Karpas-422 (cell line): ENCODE data around the gene NOS2. TPM values are rescaled to one million over a fixed set of nuclear protein-coding genes. Genes with fewer than 3 reads are reported as not detected.
"Not testable (repeated sequence)": the region's sequence is repeated elsewhere in the genome, so short reads cannot be mapped to it uniquely, and the experiment has no call there.

Experiments
- DNase-seq: peaks from one replicate; pipeline ENCODE4 v3.0.0-alpha.2; 2015
- H2AFZ ChIP-seq: fragments of 200-600 bp; sonication (generic); 2 replicates; pipeline ENCODE4 v1.6.1; 2014; ENCODE audit warnings: antibody characterized with exemption, low read length, mixed read lengths
- H3K27ac ChIP-seq: fragments of 200-600 bp; sonication (generic); 2 replicates; pipeline ENCODE4 v1.5.1; 2014; ENCODE audit warnings: mild to moderate bottlenecking, low read length, moderate library complexity
- H3K27me3 ChIP-seq: fragments of 200-600 bp; sonication (generic); 2 replicates; pipeline ENCODE4 v1.6.1; 2014; ENCODE audit warnings: low read length, mixed read lengths
- H3K36me3 ChIP-seq: fragments of 200-600 bp; sonication (generic); 2 replicates; pipeline ENCODE4 v1.6.1; 2014; ENCODE audit warnings: low read length, mixed read lengths; ENCODE audit not compliant: insufficient read depth
- H3K4me1 ChIP-seq: fragments of 200-600 bp; sonication (generic); 2 replicates; pipeline ENCODE4 v1.6.1; 2014; ENCODE audit warnings: mild to moderate bottlenecking, low read length, mixed read lengths
- H3K4me2 ChIP-seq: fragments of 200-600 bp; sonication (generic); 2 replicates; pipeline ENCODE4 v1.6.1; 2014; ENCODE audit warnings: low read length, low read depth, mild to moderate bottlenecking; ENCODE audit not compliant: poor library complexity, severe bottlenecking
- H3K4me3 ChIP-seq: fragments of 200-600 bp; sonication (generic); 2 replicates; pipeline ENCODE4 v1.5.1; 2014; ENCODE audit warnings: mild to moderate bottlenecking, antibody characterized with exemption, low read length, mixed read lengths
- H3K79me2 ChIP-seq: fragments of 200-600 bp; sonication (generic); 2 replicates; pipeline ENCODE4 v1.6.1; 2014; ENCODE audit warnings: mild to moderate bottlenecking, low read length, mixed read lengths
- H3K9ac ChIP-seq: fragments of 200-600 bp; sonication (generic); 2 replicates; pipeline ENCODE4 v1.6.0; 2014; ENCODE audit warnings: low read length
- H3K9me2 ChIP-seq: fragments of 200-600 bp; sonication (generic), shearing (Covaris generic); replicated peaks from 2 replicates; pipeline ENCODE4 v1.6.0; 2014; ENCODE audit warnings: mild to moderate bottlenecking, low read length, moderate library complexity; ENCODE audit not compliant: insufficient read depth
- H3K9me3 ChIP-seq: fragments of 300-700, 200-600 bp; sonication (generic); 2 replicates; pipeline ENCODE4 v1.6.1; 2014; ENCODE audit warnings: low read length, mixed read lengths
- H4K20me1 ChIP-seq: fragments of 200-600 bp; sonication (generic); 2 replicates; pipeline ENCODE4 v1.6.1; 2014; ENCODE audit warnings: mild to moderate bottlenecking, antibody characterized with exemption, low read length, low read depth; ENCODE audit not compliant: insufficient read depth
- total RNA-seq: library from RNA; depleted of rRNA; stranded (reverse); fragments of >200 nt; shearing (Covaris generic); gene quantifications from 2 replicates; pipeline ENCODE4 v1.2.3, GENCODE V29; 2014; ENCODE audit warnings: low replicate concordance; rRNA removed

Gene NOS2
- not detected in 2 replicates for total RNA-seq

DNA sequence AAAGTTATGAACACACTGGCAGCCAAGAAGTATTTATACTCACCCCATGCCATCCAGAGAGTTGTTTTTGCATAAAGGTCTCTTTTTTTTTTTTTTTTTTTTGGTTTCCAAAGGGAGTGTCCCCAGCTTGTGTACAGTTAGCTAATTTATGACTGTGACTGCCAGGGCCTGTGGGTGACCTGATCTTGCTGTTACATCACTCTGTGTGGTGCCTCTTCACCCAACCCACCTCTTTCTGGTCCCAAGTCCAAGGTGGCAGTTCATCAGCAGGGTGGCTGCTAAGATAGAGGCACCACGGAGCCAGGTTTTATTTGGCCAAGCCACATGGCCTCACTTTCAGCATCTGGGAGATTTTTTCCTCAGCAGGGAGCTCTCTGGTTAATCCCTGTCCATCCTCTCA, at the start of gene NOS2:
Gene NOS2, minus strand, starts transcription at position 8 of the 400 bp plus-strand sequence. CDS start 1,720 bp downstream, outside the sequence.
- H3K9ac ChIP-seq, result no peak within 1 kb of the TSS
- H3K4me1 ChIP-seq, result peaks cover under 1% of the 10 kb centered on the region
- no peak within 1 kb of the TSS for H3K4me3 ChIP-seq
- no peaks in the 10 kb centered on the region for H3K79me2 ChIP-seq
- no peaks in the 10 kb centered on the region for H3K36me3 ChIP-seq
- H3K4me2 ChIP-seq, result no peak within 1 kb of the TSS
- no peaks in the 10 kb centered on the region for H4K20me1 ChIP-seq
- no peak within 1 kb of the TSS for H2AFZ ChIP-seq
- H3K27ac ChIP-seq, result no peak within 1 kb of the TSS
- DNase-seq, result no peak
- H3K9me3 ChIP-seq, result no peaks in the 10 kb centered on the region
- H3K9me2 ChIP-seq, result no peaks in the 10 kb centered on the region
- no peaks in the 10 kb centered on the region for H3K27me3 ChIP-seq

DNA sequence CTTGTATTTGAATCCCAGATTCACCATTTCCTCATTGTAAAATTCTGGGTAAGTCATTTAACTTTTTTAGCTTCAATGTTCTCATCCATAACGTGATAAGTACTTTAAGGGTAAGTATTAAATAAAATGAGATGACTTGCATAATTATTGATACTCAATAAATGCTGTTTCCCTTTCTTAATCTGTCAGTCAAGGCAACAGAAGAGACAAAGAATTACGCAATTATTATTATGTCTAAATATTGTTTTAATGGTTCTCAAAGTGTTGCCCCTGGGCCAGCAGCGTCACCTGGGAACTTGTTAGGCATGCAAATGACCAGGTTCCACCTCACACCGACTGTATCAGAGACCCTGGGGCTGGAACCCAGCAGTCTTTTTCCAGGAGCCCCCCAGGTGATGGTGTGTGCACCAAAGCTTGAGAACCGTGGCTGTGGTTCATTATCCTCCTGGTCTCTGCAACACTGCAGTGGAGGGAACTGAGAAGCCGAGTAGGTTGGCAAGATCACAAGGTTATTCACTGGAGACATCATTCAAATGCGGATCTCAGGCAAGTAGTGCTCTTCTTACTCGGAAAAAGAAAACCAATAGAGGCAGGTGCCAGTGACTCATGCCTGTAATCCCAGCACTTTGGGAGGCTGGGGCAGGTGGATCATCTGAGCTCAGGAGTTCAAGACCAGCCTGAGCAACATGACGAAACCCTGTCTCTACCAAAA, 49.3 kb upstream of the NOS2 start:
- Histone ChIP-seq H3K9ac (no peak overlapping the region), H3K4me2 (no peak overlapping the region), H3K4me1 (no peaks in the 10 kb centered on the region), H3K9me2 (no peaks in the 10 kb centered on the region), H3K27ac (no peak overlapping the region), H4K20me1 (no peaks in the 10 kb centered on the region), H3K36me3 (no peaks in the 10 kb centered on the region), H3K27me3 (no peaks in the 10 kb centered on the region), H3K4me3 (no peak overlapping the region), H2AFZ (no peak overlapping the region), H3K9me3 (no peaks in the 10 kb centered on the region), H3K79me2 (no peaks in the 10 kb centered on the region)
- DNase-seq, result no peak

DNA sequence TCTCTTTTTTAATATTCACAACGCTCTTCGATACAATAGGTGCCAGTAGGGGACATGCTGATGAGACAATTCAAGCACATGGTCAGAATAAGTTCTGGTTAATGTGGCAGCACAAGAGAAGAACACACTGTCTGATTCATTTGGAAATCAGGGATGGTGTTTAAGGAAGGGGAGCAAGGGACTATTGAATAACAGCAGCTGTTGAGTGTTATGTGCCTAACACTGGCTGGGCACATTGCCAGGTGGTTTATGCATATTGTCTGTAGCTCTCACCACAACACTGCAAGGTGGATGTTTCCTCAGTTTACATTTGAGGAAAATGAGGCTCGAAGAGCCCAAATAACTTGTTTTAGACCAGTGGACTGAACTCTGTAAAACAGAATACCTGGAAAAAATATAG, 48.6 kb upstream of the NOS2 start:
- no peaks in the 10 kb centered on the region for H4K20me1 ChIP-seq
- no peaks in the 10 kb centered on the region for H3K9me3 ChIP-seq
- DNase-seq, result no peak
- H3K36me3 ChIP-seq, result no peaks in the 10 kb centered on the region
- H3K9ac ChIP-seq, result no peak overlapping the region
- no peak overlapping the region for H2AFZ ChIP-seq
- H3K9me2 ChIP-seq, result no peaks in the 10 kb centered on the region
- H3K4me1 ChIP-seq, result no peaks in the 10 kb centered on the region
- no peaks in the 10 kb centered on the region for H3K27me3 ChIP-seq
- no peaks in the 10 kb centered on the region for H3K79me2 ChIP-seq
- H3K4me2 ChIP-seq, result no peak overlapping the region
- no peak overlapping the region for H3K4me3 ChIP-seq
- no peak overlapping the region for H3K27ac ChIP-seq

DNA sequence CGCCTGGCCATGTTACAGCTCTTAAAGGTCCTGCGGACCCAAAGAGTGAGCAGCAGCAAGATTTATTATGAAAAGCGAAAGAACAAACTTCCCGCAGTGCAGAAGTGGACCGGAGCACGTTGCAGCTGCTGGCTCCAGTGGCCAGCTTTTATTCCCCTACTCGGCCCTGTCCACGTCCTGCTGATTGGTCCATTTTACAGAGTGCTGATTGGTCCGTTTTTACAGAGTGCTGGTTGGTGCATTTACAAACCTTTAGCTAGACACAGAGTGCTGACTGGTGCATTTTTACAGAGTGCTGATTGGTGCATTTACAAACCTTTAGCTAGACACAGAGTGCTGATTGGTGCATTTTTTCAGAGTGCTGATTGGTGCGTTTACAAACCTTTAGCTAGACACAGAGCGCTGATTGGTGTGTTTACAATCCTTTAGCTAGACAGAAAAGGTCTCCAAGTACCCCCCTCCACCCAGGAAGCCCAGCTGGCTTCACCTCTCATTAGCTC, 46.5 kb upstream of the NOS2 start:
- not testable (repeated sequence) for H3K27ac ChIP-seq, H3K4me2 ChIP-seq

DNA sequence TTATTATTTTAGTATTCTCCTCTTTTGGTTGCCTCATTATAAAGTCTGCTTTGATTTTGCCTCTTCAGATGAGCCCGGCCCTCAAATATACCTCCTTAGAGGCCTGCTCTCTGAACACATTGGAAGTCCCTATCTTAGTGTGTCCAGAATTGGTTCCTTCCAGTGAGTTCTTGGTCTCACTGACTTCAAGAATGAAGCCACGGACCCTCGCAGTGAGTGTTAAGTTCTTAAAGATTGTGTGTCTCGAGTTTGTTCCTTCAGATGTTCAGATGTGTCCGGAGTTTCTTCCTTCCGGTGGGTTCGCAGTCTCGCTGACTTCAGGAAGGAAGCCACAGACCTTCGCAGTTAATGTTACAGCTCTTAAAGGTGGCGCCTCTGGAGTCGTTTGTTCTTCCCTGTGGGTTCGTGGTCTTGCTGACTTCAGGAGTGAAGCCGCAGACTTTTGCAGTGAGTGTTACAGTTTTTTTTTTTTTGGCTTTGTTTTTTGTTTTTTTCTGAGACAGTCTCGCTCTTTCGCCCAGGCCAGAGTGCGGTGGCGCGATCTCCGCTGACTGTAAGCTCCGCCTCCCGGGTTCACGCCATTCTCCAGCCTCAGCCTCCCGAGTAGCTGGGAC, 45.8 kb upstream of the NOS2 start:
- Histone ChIP-seq H3K4me3 (no peak overlapping the region), H3K9ac (no peak overlapping the region), H3K27ac (no peak overlapping the region), H3K27me3 (no peaks in the 10 kb centered on the region), H3K4me2 (no peak overlapping the region), H3K9me3 (no peaks in the 10 kb centered on the region), H2AFZ (no peak overlapping the region), H3K4me1 (no peaks in the 10 kb centered on the region), H3K79me2 (no peaks in the 10 kb centered on the region), H3K9me2 (no peaks in the 10 kb centered on the region), H4K20me1 (no peaks in the 10 kb centered on the region), H3K36me3 (no peaks in the 10 kb centered on the region)
- no peak for DNase-seq

More for the DNA sequence above, 46.5 kb upstream of the NOS2 start:
- H3K9me3 ChIP-seq, DNase-seq, H3K9ac ChIP-seq, H4K20me1 ChIP-seq, H3K36me3 ChIP-seq, H3K4me1 ChIP-seq, H2AFZ ChIP-seq, H3K4me3 ChIP-seq, H3K79me2 ChIP-seq, H3K9me2 ChIP-seq, H3K27me3 ChIP-seq: not testable (repeated sequence)

DNA sequence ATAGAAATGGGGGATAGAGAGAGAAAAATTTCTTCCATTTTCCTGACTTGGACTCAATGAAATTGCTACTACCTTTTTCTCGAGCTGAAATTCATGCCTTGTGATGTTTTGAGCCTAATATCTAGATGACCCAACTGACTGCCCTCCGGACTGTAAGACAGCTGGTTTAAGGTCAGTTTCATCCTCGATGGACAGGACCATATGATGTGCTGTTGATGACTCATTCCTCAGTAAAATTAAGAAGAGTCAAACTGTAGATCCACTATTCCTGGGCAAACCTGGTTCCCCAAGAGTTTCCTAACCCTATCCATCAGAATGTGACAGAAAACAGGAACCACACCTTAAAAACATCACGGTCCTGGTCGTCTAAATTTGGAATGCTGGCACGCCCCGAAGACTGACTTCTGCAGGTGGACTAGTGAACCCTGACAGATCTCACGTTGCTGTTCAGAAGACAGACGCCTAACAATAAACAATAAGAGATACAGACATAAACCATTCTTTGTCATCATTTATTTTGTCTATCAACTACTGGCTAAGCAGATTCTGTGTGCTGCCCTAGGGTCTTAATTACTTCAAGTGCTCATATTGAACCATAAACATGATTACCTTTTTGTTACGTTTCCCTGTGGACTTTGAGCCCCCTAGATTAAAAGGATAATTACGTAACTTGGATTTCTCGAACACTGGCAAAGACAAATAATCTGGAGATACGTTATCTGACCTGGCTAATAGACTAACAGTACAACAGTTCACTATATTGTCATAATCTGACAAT, 45.1 kb upstream of the NOS2 start:
- Histone ChIP-seq H3K4me1 (no peaks in the 10 kb centered on the region), H3K27ac (no peak overlapping the region), H3K9me3 (no peaks in the 10 kb centered on the region), H3K9ac (no peak overlapping the region), H3K9me2 (no peaks in the 10 kb centered on the region), H3K4me3 (no peak overlapping the region), H2AFZ (no peak overlapping the region), H3K79me2 (no peaks in the 10 kb centered on the region), H3K36me3 (no peaks in the 10 kb centered on the region), H3K27me3 (no peaks in the 10 kb centered on the region), H3K4me2 (no peak overlapping the region), H4K20me1 (no peaks in the 10 kb centered on the region)
- DNase-seq, result no peak

DNA sequence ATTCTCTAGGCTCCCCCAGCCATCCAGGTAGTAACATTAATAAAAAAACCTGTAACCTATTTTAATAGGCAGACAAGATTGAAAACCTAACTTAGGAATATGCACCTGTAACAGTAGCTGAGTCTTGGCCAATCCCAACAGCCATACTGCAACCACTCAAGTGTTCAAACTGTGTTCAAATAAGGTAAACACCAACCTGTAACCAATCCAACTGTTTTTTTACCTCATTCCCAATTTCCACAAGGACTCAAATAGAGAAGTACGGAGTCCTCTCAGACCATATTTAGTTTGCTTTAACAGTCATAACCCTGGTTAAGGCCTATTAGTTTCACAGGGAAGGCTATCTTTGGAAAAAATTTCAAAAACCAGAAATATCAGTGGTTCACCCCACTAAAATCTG, 40.4 kb upstream of the NOS2 start:
- DNase-seq, result no peak
- no peak overlapping the region for H2AFZ ChIP-seq
- no peak overlapping the region for H3K4me3 ChIP-seq
- no peaks in the 10 kb centered on the region for H3K9me3 ChIP-seq
- no peaks in the 10 kb centered on the region for H3K9me2 ChIP-seq
- H3K9ac ChIP-seq, result no peak overlapping the region
- H3K79me2 ChIP-seq, result no peaks in the 10 kb centered on the region
- no peaks in the 10 kb centered on the region for H3K4me1 ChIP-seq
- no peaks in the 10 kb centered on the region for H3K27me3 ChIP-seq
- no peaks in the 10 kb centered on the region for H4K20me1 ChIP-seq
- no peaks in the 10 kb centered on the region for H3K36me3 ChIP-seq
- no peak overlapping the region for H3K27ac ChIP-seq
- H3K4me2 ChIP-seq, result no peak overlapping the region

DNA sequence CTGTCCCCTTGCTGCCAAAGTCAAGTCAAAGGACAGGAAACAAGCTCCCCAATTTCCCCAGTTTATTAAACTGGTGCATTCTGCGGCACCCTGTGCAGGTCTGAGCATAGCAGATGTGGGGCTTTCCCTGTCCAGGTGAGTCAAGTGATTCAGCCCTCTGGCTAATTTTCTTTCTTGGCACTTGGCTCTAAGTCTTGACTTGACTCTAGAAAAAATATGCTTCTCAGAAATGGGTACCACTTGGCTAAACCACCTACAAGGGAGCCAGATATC, 40.0 kb upstream of the NOS2 start:
- not testable (repeated sequence) for H3K4me2 ChIP-seq, H2AFZ ChIP-seq, H3K9ac ChIP-seq, H3K27ac ChIP-seq, H3K4me1 ChIP-seq, H3K27me3 ChIP-seq, H3K9me3 ChIP-seq, H3K36me3 ChIP-seq, H3K79me2 ChIP-seq, DNase-seq, H3K9me2 ChIP-seq, H4K20me1 ChIP-seq, H3K4me3 ChIP-seq
